ENCODE measurements around the gene SLC16A5.
"Not testable (repeated sequence)": the region's sequence is repeated elsewhere in the genome, so short reads cannot be mapped to it uniquely, and the experiment has no call there.

Gene SLC16A5

GRCh38 chr17:75135946-75136345, 48.2 kb downstream of the SLC16A5 start:
- DNase-seq = no peak

- DNase-seq = not testable (repeated sequence)
These were observed 50.0 kb downstream of the SLC16A5 start for GRCh38 chr17:75137762-75138161.

GRCh38 chr17:75138519-75138918, 50.8 kb downstream of the SLC16A5 start:
- DNase-seq = no peak

GRCh38 chr17:75142236-75142971, 54.6 kb downstream of the SLC16A5 start:
- no peak for DNase-seq

GRCh38 chr17:75144816-75145512, 57.2 kb downstream of the SLC16A5 start:
- no peak for DNase-seq

GRCh38 chr17:75146592-75146991, 58.8 kb downstream of the SLC16A5 start:
- no peak for DNase-seq

- DNase-seq = no peak
These were observed 60.3 kb downstream of the SLC16A5 start for GRCh38 chr17:75147878-75148546.

GRCh38 chr17:75151930-75152329, 64.2 kb downstream of the SLC16A5 start:
- no peak for DNase-seq

- DNase-seq = no peak
These were observed 64.8 kb downstream of the SLC16A5 start for GRCh38 chr17:75152523-75152921.

GRCh38 chr17:75152922-75153779, 65.4 kb downstream of the SLC16A5 start:
- DNase-seq = no peak

GRCh38 chr17:75153780-75154194, 66.0 kb downstream of the SLC16A5 start:
- DNase-seq = no peak

- peak; percentile 97 for DNase-seq
These were observed 66.7 kb downstream of the SLC16A5 start, which contains the start of gene JPT1 for GRCh38 chr17:75154195-75155106. Gene JPT1 (minus strand): TSS chr17:75154512. CDS start chr17:75154397, 115 bp downstream.

GRCh38 chr17:75155191-75155601, 67.4 kb downstream of the SLC16A5 start:
- no peak for DNase-seq
